GM20000 (cell line): Measurements from ENCODE around the gene GSK3A.

Experiments
- DNase-seq: peaks from one replicate; pipeline ENCODE4 v3.0.0; 2012; ENCODE audit warnings: low spot score
- TF ChIP-seq, protein P1 (sequence below): IDR thresholded peaks from 2 replicates; pipeline ENCODE4 v1.5.1; 2012; ENCODE audit warnings: mild to moderate bottlenecking, control low read depth; ENCODE audit errors: extremely low read depth, missing control alignments

GSK3A gene

DNA sequence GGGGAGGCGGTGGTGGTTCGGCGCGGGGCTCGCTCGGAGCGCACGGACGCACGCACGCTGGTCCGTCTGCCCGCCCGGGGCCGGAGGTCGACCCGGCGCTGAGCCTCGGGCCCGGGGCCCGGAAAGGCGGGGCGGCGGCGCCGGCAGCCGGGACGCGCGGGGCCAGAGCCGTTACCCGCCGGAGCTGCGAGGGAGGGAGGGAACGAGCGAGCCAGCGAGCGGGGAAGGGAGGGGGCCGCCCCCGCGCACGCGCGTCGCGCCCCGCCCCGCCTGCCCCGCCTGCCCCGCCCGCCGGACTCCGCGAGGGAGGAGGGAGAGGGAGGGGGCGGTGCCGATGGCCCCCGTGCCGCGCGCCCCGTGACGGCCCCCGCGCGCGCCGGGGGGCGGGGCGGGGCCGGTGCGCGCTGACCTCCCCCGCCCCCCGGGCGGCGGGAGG, 41.7 kb upstream of the GSK3A start:
- DNase-seq = peak; percentile 98
- TF ChIP-seq, protein P1, sequence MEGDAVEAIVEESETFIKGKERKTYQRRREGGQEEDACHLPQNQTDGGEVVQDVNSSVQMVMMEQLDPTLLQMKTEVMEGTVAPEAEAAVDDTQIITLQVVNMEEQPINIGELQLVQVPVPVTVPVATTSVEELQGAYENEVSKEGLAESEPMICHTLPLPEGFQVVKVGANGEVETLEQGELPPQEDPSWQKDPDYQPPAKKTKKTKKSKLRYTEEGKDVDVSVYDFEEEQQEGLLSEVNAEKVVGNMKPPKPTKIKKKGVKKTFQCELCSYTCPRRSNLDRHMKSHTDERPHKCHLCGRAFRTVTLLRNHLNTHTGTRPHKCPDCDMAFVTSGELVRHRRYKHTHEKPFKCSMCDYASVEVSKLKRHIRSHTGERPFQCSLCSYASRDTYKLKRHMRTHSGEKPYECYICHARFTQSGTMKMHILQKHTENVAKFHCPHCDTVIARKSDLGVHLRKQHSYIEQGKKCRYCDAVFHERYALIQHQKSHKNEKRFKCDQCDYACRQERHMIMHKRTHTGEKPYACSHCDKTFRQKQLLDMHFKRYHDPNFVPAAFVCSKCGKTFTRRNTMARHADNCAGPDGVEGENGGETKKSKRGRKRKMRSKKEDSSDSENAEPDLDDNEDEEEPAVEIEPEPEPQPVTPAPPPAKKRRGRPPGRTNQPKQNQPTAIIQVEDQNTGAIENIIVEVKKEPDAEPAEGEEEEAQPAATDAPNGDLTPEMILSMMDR = no peak

DNA sequence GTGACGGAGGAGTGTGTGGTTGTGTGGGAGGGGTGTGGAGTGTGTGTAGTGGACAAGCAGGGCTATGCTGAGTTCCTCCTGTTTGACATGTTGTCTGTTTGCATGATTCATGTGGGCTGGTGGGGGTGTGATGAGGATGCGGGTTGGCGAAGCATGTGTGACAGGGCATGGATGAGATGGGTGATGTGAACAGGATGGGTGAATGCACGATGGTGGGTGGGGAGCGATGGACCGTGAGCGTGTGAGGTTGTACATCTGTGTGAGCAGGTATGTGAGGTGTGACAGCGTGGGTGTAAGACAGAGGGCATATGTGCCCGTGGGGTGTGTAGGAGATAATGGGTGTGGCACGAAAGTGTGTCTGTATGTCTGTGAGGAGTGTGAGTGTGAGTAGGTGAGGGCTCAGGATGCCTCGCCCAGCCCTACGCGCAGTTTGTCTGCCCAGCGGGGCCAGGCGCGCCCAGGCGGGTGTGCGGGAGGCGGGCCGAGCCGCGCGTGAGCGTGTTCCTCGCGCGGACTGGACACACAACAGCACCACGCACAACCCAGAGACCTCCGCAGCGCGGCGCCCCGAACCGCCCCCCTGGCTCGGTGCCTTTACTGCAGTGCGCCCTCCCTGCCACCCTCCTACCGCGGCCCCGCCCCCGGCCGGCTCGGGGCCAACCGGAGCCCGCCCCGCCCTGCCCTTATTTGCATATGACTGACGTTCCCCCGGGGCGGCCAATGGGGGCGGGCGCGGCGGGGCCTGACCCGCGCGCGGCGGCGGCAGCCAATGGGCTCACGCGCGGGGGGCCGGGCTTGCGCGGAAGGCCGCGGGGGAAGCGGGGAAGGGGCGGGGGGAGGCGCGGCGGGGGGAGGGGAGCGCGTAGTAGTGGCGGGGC, 41.0 kb upstream of the GSK3A start:
- TF ChIP-seq, protein P1 = no peak
- peak; percentile 99 for DNase-seq

DNA sequence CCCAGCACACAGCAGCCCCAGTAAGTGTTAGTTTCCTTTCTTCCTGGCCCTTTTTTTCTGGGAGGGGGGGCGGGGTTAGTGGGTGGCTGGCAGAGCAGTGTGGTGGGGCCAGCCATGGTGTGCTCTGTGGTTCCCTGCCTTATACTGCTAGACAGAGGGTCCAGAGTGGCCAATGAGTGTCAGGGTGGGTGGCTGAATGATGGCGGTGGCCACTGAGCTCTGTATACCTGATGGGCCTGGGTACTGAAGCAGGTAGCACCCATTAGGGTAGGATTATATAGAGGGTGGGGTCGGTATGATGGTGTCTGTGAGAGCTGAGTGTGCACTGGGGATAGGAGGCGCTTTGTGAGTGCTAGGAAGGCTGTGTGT, 40.4 kb upstream of the GSK3A start:
- no peak for DNase-seq

DNA sequence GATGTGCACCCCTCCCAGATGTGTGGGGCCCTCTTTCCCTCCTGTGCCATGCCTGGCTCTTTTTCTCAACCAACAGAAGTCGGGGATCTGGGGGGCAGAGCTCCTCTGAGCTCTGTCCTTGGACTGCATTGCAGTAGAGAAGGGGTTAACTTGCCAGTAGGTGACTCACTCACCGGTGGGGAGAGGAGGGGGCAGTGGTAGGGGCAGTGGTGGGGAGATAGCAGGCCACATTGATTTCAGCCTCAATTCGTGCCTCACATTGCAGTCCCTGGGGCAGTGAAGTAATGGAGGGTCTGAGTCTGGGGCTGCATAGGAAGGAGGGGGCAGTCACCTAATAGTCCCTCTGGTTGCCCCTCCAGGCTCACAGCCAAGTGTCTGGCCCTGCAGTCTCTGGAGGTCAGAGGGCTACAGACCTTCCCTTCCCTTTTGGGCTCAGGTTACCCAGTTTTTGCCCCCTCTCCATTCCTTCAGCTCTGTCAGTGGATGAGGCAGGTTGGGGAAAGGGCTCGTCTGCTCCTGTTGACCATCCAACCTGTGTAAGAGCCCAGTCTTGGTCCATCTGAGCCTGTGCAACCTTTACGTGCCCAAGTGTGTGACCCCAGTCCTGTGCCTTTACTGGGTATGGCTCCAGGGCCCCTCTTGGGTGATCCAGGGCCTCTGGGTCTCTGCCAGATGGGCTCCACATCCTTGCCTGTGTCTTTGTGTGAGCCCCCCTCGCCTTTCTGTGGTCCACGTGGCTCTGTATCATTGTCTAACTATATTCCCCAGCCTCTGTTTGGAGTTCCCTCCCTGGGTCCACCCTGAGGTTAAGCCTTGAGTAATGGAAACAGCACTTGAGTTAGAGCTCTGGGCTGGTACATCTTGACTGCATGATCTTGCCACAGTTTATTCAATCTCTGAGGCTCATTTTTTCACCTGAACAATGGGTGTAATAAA, 39.7 kb upstream of the GSK3A start:
- no peak for DNase-seq
- TF ChIP-seq, protein P1 = no peak

More for the DNA sequence above, 40.4 kb upstream of the GSK3A start:
- TF ChIP-seq, protein P1 = no peak

DNA sequence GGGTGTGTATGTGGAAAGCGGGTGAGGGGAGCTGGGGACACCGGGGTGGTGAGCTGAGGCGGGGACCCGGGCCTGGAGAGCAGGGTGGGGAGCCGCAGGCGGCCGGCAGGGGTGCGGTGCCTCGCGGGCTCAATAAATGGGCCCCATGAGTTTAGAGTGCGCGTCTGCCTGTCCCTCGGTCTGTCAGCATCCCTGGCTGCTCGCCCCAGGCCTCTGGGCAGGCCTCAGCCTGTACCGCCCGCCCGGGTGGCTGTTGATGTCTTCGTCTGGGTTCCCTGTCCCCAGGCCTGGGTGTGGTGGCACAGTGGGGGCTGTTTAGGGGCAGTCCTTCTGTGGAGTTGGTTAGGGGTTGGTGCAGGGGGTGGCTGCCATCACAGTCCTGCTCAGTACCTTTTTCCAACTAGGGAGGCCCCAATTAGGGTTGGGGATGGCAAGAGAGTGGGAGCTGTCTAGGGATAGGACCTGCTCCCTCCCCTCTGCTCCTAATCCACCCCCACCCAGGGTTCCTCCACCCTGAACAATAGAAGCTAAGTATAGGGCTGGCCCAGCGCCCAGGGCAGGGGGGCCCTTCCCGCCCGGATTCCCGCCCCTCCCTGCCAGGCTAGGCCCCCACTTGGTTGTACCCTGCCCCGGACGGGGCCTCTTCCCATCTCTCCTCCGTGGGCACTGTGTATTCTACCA, 38.9 kb upstream of the GSK3A start:
- TF ChIP-seq, protein P1 = no peak
- DNase-seq = no peak

DNA sequence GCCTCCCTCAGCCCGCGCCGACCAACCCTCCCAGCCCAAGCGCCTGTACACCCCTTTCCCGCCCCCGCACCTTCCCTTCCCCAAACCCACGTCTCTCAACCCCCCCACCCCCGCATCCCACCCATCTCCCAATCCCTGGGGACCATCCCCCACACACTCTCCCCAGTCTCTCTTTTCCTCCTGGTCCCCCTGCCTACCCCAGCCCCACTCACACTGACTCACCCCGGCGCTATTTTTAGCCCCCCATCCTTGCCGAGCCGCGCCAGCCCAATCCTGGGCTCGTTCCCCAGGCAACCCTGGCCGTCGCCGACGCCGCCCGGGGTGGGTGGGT, 38.4 kb upstream of the GSK3A start:
- TF ChIP-seq, protein P1 = no peak
- DNase-seq = no peak
